WTC11 (cell line): ENCODE data around the gene PCSK5. TPM values are rescaled to one million over a fixed set of nuclear protein-coding genes. Genes with fewer than 3 reads are reported as not detected.

Source experiments
- ATAC-seq: fragments of 200-7000 bp; cut with Tn5 transposase; 2 replicates; pipeline ENCODE4 v1.10.0; 2021; ENCODE audit warnings: mild to moderate bottlenecking, moderate library complexity
- CTCF ChIA-PET: fragments of 300-600 bp; sonication (Branson Sonifier 250); formaldehyde crosslinking; loops from one replicate; lab custom pipeline; 2021; ENCODE audit warnings: antibody characterized with exemption; lab: Charles Lee
- POLR2A ChIA-PET: fragments of 350-600 bp; sonication (Branson Sonifier 250); formaldehyde crosslinking; loops from one replicate; lab custom pipeline; 2021; ENCODE audit warnings: antibody characterized with exemption; lab: Charles Lee
- DNase-seq: peaks from one replicate; pipeline ENCODE4 v3.0.0; 2021; ENCODE audit warnings: low spot score
- H3K27ac Mint-ChIP-seq: 2 replicates; pipeline ENCODE4 v1.8.0; 2021; ENCODE audit warnings: mixed read lengths
- H3K27me3 Mint-ChIP-seq: 2 replicates; pipeline ENCODE4 v1.8.0; 2021; ENCODE audit warnings: low read depth, mild to moderate bottlenecking, moderate library complexity, mixed read lengths
- H3K36me3 Mint-ChIP-seq: 2 replicates; pipeline ENCODE4 v1.8.0; 2021; ENCODE audit warnings: mixed read lengths
- H3K4me1 Mint-ChIP-seq: 2 replicates; pipeline ENCODE4 v1.8.0; 2022; ENCODE audit warnings: mixed read lengths
- H3K4me3 Mint-ChIP-seq: 2 replicates; pipeline ENCODE4 v1.8.0; 2021; ENCODE audit warnings: mild to moderate bottlenecking, moderate library complexity, mixed read lengths
- H3K9me3 Mint-ChIP-seq: 2 replicates; pipeline ENCODE4 v1.8.0; 2021; ENCODE audit warnings: mixed read lengths
- ETV6 ChIP-seq: sonication (generic); formaldehyde crosslinking; IDR thresholded peaks from 2 replicates; pipeline ENCODE4 v1.8.1; 2022; ENCODE audit warnings: mild to moderate bottlenecking, missing genetic modification reagents
- KAT7 ChIP-seq: sonication (generic); formaldehyde crosslinking; IDR thresholded peaks from 2 replicates; pipeline ENCODE4 v1.8.1; 2023; ENCODE audit warnings: missing genetic modification reagents, mild to moderate bottlenecking, borderline replicate concordance
- NR3C1 ChIP-seq: sonication (generic); formaldehyde crosslinking; conservative IDR thresholded peaks from 2 replicates; pipeline ENCODE4 v1.8.1; 2023; ENCODE audit warnings: low read depth, mild to moderate bottlenecking, missing genetic modification reagents
- SMAD3 ChIP-seq: sonication (generic); formaldehyde crosslinking; IDR thresholded peaks from 2 replicates; pipeline ENCODE4 v1.8.0; 2022; ENCODE audit warnings: missing genetic modification reagents, mild to moderate bottlenecking, borderline replicate concordance
- SMAD4 ChIP-seq: sonication (generic); formaldehyde crosslinking; IDR thresholded peaks from 2 replicates; pipeline ENCODE4 v1.8.0; 2022; ENCODE audit warnings: mild to moderate bottlenecking, missing genetic modification reagents
- SOX15 ChIP-seq: fragments of 250-450 bp; sonication (Bioruptor Pico); IDR thresholded peaks from 2 replicates; pipeline ENCODE4 v1.9.0; 2021; ENCODE audit warnings: mild to moderate bottlenecking
- TEAD4 ChIP-seq: sonication (generic); formaldehyde crosslinking; IDR thresholded peaks from 2 replicates; pipeline ENCODE4 v1.8.0; 2022; ENCODE audit warnings: mild to moderate bottlenecking, missing genetic modification reagents
- ZNF138 ChIP-seq: sonication (generic); formaldehyde crosslinking; conservative IDR thresholded peaks from 2 replicates; pipeline ENCODE4 v1.8.1; 2022; ENCODE audit warnings: mild to moderate bottlenecking, moderate library complexity, missing genetic modification reagents
- ZNF219 ChIP-seq: sonication (generic); formaldehyde crosslinking; IDR thresholded peaks from 2 replicates; pipeline ENCODE4 v1.8.0; 2023; ENCODE audit warnings: missing genetic modification reagents, mild to moderate bottlenecking, borderline replicate concordance
- ZNF263 ChIP-seq: sonication (generic); formaldehyde crosslinking; IDR thresholded peaks from 2 replicates; pipeline ENCODE4 v1.8.1; 2022; ENCODE audit warnings: low read depth, mild to moderate bottlenecking, moderate library complexity, missing genetic modification reagents
- ZNF423 ChIP-seq: fragments of 250-450 bp; sonication (Bioruptor Pico); IDR thresholded peaks from 2 replicates; pipeline ENCODE4 v2.1.2; 2022; ENCODE audit warnings: mild to moderate bottlenecking, moderate library complexity
- total RNA-seq: library from RNA; stranded (reverse); gene quantifications from 3 replicates; pipeline ENCODE4 v1.2.3, GENCODE V29; 2021
- TF ChIP-seq, protein P1 (sequence below): fragments of 250-450 bp; sonication (Bioruptor Pico); IDR thresholded peaks from 2 replicates; pipeline ENCODE4 v1.9.0; 2021; ENCODE audit warnings: moderate library complexity, mild to moderate bottlenecking, inconsistent platforms, borderline replicate concordance
- TF ChIP-seq, protein P2 (sequence below): sonication (generic); formaldehyde crosslinking; IDR thresholded peaks from 2 replicates; pipeline ENCODE4 v1.8.1; 2023; ENCODE audit warnings: mild to moderate bottlenecking, moderate library complexity, missing genetic modification reagents
- TF ChIP-seq, protein P3 (sequence below): fragments of 250-450 bp; sonication (Bioruptor Pico); conservative IDR thresholded peaks from 2 replicates; pipeline ENCODE4 v1.9.0; 2021; ENCODE audit warnings: mild to moderate bottlenecking
- TF ChIP-seq, protein P4 (sequence below): fragments of 250-450 bp; sonication (Bioruptor Pico); IDR thresholded peaks from 2 replicates; pipeline ENCODE4 v1.9.0; 2021; ENCODE audit warnings: mild to moderate bottlenecking, borderline replicate concordance
- TF ChIP-seq, protein P5 (sequence below): sonication (generic); formaldehyde crosslinking; conservative IDR thresholded peaks from 2 replicates; pipeline ENCODE4 v1.8.1; 2022; ENCODE audit warnings: mild to moderate bottlenecking, missing genetic modification reagents
- TF ChIP-seq, protein P6 (sequence below): sonication (generic); formaldehyde crosslinking; IDR thresholded peaks from 2 replicates; pipeline ENCODE4 v1.8.0; 2022; ENCODE audit warnings: mild to moderate bottlenecking, missing genetic modification reagents
- TF ChIP-seq, protein P7 (sequence below): sonication (generic); formaldehyde crosslinking; IDR thresholded peaks from 2 replicates; pipeline ENCODE4 v1.8.0; 2022; ENCODE audit warnings: mild to moderate bottlenecking, missing genetic modification reagents

The PCSK5 gene
- total RNA-seq, 1 experiment from 2014 or later, result 30.6 TPM

DNA sequence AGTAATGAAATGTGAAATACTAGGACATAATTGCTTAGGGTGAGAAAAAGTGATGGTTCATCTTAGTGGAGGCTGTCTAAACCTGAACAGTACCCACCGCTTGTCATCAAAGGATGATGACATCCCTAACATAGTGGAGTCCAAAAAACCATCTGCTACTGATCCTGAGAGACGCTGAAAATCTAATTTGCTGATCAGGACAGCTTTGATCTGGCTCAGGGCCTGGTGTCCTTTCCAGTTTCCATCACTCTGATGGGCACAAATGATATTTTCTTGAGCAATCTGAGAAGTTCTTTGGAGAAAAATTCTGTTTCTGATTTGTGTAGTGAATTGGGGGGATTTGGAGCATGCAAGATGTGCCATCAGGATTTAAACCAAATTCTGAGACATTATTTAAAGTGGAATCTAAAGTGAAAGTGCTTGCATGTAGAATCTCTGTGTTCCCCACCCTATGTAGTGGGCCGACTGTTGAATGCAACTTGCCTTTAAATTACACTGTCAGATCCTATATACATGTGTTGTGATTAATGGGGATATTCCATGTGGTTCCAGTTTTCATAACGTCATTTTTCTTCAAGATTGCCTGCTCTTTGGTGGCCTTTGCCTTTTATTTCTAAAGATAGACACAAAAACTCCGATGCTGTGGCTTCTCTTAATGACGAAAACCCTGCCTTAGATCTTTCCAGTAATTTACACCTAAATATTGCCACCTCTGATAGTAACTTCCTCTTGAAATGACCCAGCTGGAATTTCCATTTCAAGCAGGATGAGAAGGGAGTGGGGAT lies 213.2 kb downstream of the PCSK5 start:
- H3K4me3 Mint-ChIP-seq, result no peak overlapping the region
- CTCF ChIA-PET, result no interaction called here
- no peaks in the 10 kb centered on the region for H3K27me3 Mint-ChIP-seq
- TF ChIP-seq ZNF423 (CRISPR knock-in tag) (no peak), ZNF263 (CRISPR knock-in tag) (no peak), TEAD4 (CRISPR knock-in tag) (no peak), SOX15 (CRISPR knock-in tag) (no peak), SMAD3 (CRISPR knock-in tag) (no peak), SMAD4 (CRISPR knock-in tag) (no peak), ZNF219 (CRISPR knock-in tag) (no peak), ZNF138 (no peak), ETV6 (CRISPR knock-in tag) (no peak)
- TF ChIP-seq, protein P1, sequence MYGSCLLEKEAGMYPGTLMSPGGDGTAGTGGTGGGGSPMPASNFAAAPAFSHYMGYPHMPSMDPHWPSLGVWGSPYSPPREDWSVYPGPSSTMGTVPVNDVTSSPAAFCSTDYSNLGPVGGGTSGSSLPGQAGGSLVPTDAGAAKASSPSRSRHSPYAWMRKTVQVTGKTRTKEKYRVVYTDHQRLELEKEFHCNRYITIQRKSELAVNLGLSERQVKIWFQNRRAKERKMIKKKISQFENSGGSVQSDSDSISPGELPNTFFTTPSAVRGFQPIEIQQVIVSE (CRISPR knock-in tag), result no peak
- TF ChIP-seq, protein P2, sequence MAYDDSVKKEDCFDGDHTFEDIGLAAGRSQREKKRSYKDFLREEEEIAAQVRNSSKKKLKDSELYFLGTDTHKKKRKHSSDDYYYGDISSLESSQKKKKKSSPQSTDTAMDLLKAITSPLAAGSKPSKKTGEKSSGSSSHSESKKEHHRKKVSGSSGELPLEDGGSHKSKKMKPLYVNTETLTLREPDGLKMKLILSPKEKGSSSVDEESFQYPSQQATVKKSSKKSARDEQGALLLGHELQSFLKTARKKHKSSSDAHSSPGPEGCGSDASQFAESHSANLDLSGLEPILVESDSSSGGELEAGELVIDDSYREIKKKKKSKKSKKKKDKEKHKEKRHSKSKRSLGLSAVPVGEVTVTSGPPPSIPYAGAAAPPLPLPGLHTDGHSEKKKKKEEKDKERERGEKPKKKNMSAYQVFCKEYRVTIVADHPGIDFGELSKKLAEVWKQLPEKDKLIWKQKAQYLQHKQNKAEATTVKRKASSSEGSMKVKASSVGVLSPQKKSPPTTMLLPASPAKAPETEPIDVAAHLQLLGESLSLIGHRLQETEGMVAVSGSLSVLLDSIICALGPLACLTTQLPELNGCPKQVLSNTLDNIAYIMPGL, result no peak
- TF ChIP-seq, protein P3, sequence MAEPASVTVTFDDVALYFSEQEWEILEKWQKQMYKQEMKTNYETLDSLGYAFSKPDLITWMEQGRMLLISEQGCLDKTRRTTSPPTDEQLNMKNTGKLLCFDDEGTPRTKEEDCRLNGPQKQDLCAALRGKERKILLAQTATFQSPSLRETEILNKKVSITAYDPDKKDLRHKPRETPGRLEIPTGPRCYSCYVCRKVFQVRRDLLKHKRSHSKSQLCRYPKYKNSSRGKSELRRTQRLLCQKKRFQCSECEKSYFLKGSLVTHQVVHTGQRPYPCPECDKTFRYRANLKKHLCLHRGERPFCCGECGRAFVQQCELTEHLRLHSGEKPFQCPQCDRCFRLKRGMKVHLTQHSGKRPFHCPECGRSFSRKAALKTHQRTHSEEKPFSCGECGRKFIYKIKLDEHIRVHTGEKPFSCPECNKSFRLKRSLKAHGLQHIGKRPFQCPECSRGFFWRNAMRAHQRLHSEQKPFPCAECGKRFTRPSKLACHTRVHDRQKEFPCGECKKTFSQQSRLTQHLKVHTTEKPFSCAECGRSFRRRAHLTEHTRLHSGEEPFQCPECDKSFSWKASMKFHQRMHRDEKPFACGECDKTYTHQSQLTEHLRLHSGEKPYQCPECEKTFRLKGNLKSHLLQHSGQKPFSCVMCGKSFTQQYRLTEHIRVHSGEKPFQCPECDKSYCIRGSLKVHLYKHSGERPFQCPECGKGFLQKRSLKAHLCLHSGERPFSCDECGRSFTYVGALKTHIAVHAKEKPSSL (CRISPR knock-in tag), result no peak
- TF ChIP-seq, protein P4, sequence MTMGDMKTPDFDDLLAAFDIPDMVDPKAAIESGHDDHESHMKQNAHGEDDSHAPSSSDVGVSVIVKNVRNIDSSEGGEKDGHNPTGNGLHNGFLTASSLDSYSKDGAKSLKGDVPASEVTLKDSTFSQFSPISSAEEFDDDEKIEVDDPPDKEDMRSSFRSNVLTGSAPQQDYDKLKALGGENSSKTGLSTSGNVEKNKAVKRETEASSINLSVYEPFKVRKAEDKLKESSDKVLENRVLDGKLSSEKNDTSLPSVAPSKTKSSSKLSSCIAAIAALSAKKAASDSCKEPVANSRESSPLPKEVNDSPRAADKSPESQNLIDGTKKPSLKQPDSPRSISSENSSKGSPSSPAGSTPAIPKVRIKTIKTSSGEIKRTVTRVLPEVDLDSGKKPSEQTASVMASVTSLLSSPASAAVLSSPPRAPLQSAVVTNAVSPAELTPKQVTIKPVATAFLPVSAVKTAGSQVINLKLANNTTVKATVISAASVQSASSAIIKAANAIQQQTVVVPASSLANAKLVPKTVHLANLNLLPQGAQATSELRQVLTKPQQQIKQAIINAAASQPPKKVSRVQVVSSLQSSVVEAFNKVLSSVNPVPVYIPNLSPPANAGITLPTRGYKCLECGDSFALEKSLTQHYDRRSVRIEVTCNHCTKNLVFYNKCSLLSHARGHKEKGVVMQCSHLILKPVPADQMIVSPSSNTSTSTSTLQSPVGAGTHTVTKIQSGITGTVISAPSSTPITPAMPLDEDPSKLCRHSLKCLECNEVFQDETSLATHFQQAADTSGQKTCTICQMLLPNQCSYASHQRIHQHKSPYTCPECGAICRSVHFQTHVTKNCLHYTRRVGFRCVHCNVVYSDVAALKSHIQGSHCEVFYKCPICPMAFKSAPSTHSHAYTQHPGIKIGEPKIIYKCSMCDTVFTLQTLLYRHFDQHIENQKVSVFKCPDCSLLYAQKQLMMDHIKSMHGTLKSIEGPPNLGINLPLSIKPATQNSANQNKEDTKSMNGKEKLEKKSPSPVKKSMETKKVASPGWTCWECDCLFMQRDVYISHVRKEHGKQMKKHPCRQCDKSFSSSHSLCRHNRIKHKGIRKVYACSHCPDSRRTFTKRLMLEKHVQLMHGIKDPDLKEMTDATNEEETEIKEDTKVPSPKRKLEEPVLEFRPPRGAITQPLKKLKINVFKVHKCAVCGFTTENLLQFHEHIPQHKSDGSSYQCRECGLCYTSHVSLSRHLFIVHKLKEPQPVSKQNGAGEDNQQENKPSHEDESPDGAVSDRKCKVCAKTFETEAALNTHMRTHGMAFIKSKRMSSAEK (CRISPR knock-in tag), result no peak
- TF ChIP-seq, protein P5, sequence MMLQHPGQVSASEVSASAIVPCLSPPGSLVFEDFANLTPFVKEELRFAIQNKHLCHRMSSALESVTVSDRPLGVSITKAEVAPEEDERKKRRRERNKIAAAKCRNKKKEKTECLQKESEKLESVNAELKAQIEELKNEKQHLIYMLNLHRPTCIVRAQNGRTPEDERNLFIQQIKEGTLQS, result no peak
- TF ChIP-seq, all 79 proteins: peak for 0
- H3K36me3 Mint-ChIP-seq, result peaks cover 14% of the 10 kb centered on the region
- no peaks in the 10 kb centered on the region for H3K9me3 Mint-ChIP-seq
- no peak overlapping the region for H3K27ac Mint-ChIP-seq
- no peak for ATAC-seq
- POLR2A ChIA-PET, result no interaction called here
- peaks cover 19% of the 10 kb centered on the region for H3K4me1 Mint-ChIP-seq
- DNase-seq, result no peak

DNA sequence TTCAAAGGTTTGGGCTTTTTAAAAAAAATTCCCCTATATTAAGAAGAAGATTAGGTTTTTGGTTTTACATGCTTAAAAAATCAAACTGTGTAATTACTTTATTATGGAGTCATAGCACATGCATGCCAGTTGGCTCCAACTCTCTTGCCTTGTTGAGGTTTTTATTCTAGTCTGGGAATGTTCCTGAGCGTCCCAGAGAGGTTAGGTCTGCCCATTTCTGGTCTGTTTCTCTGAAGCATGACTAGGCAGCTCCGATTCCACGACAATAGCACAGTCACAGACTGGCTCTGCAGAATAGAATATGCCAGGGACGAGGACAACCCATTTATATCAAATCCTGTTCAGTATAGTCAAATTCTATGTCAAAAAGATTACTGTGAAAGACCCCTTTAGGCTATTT lies 217.0 kb downstream of the PCSK5 start:
- Mint-ChIP-seq H3K9me3 (no peaks in the 10 kb centered on the region), H3K27ac (no peak overlapping the region), H3K27me3 (no peaks in the 10 kb centered on the region), H3K4me1 (peaks cover 4% of the 10 kb centered on the region), H3K36me3 (peaks cover 13% of the 10 kb centered on the region), H3K4me3 (no peak overlapping the region)
- no peak for TF ChIP-seq ETV6 (CRISPR knock-in tag)
- TF ChIP-seq, protein P6, sequence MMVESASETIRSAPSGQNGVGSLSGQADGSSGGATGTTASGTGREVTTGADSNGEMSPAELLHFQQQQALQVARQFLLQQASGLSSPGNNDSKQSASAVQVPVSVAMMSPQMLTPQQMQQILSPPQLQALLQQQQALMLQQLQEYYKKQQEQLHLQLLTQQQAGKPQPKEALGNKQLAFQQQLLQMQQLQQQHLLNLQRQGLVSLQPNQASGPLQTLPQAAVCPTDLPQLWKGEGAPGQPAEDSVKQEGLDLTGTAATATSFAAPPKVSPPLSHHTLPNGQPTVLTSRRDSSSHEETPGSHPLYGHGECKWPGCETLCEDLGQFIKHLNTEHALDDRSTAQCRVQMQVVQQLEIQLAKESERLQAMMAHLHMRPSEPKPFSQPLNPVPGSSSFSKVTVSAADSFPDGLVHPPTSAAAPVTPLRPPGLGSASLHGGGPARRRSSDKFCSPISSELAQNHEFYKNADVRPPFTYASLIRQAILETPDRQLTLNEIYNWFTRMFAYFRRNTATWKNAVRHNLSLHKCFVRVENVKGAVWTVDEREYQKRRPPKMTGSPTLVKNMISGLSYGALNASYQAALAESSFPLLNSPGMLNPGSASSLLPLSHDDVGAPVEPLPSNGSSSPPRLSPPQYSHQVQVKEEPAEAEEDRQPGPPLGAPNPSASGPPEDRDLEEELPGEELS (CRISPR knock-in tag), result no peak
- TF ChIP-seq KAT7, result no peak
- no peak for TF ChIP-seq NR3C1
- TF ChIP-seq, protein P7, sequence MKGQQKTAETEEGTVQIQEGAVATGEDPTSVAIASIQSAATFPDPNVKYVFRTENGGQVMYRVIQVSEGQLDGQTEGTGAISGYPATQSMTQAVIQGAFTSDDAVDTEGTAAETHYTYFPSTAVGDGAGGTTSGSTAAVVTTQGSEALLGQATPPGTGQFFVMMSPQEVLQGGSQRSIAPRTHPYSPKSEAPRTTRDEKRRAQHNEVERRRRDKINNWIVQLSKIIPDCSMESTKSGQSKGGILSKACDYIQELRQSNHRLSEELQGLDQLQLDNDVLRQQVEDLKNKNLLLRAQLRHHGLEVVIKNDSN, result no peak
- DNase-seq (no peak), ATAC-seq (no peak)
- POLR2A ChIA-PET, result no interaction called here
- CTCF ChIA-PET, result no interaction called here
